GM18502 (cell line): ENCODE results near the gene PGAM5.
"Not testable (repeated sequence)": the region's sequence is repeated elsewhere in the genome, so short reads cannot be mapped to it uniquely, and the experiment has no call there.

Experiments
- ATAC-seq: cut with Tn5 transposase; IDR thresholded peaks from one replicate; pipeline ENCODE4 v1.9.1; 2021; ENCODE audit warnings: mild to moderate bottlenecking; ENCODE audit not compliant: unreplicated experiment, poor library complexity

Gene PGAM5

DNA sequence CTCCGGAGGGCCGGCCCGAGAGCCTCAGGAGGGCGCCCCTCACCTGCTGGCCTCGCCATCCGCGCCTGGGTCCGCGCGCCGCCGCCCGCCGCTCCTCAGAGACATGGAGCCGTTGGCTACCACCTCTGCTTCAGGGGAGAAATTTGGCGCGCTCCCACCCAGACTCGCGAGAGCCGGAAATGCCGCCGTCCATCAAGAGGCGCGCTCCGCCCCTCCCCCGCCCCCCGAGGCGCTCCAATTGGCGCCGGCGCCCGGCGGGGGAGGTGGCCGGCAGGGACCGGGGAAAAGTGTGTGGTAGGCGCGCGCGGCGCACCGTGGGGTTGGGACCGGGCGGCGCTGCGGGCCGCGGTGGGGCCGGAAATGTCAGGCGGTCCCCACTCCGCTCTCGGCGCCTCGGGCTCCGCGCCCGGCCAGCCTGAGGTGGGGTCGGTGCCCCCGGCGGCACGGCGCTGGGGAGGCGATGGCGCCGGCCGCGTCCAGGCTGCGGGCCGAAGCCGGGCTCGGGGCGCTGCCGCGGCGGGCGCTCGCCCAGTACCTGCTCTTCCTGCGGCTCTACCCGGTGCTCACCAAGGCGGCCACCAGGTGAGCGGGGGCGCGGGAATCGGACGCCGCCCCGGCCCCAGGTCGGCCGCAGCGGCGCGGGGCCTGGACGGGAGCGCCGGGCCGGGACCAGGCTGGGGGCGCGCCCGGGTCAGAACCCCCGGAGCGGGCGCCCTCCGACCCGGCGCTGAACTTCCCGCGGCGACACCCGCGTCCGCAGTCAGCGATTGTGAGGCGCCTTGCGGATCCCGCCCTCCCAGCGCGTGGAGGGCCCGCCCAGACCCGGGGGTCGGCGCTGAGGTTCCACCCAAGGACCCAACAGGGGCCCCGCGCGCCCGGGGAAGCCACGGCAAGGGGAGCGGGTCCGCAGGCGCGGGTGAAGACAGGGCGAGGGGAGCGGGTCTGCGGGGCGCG is 23.2 kb upstream of the PGAM5 start, which contains the start of the genes POLE and PXMP2:
Gene POLE, minus strand, starts transcription at position 132 of the 954 bp plus-strand sequence. Its CDS starts 27 bp downstream, at position 105.
Gene PXMP2, plus strand, starts transcription at position 377 of the 954 bp plus-strand sequence. Its CDS starts 84 bp downstream, at position 461.
- peak; percentile 95 for ATAC-seq

DNA sequence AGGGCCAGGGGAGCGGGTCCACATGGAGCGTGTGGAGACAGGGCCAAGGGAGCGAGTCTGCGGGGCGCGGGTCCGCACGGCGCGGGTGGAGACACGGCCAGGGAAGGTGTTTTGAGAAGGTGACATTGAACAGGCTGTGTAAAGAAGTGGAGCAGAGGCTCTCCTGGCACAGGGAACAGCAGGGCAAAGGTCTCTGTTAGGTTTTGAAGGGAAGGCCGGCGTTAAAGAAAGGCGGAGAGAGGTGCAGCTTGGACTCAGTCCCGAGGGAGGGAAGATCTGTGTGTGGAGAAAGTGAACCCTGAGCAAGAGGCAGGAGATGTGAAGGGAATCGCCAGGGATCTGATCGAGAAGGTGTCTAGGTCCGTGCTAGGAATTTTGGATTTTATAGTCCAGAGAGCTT is 21.4 kb upstream of the PGAM5 start:
- no peak for ATAC-seq

DNA sequence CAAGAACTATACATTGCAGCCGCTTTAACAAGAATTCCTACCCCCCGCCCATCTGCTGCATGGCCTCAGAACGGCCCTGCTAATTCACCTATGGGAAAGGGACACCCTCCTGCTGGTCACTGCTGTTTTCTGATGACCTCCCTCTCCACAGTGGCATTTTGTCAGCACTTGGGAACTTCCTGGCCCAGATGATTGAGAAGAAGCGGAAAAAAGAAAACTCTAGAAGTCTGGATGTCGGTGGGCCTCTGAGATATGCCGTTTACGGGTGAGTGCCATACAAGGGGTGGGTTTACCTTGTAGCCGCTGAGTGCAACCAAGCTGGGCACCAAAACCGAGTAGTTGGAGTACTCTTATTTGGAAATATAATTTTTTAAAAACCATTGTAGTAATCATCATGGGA is 20.5 kb upstream of the PGAM5 start:
- ATAC-seq: no peak

DNA sequence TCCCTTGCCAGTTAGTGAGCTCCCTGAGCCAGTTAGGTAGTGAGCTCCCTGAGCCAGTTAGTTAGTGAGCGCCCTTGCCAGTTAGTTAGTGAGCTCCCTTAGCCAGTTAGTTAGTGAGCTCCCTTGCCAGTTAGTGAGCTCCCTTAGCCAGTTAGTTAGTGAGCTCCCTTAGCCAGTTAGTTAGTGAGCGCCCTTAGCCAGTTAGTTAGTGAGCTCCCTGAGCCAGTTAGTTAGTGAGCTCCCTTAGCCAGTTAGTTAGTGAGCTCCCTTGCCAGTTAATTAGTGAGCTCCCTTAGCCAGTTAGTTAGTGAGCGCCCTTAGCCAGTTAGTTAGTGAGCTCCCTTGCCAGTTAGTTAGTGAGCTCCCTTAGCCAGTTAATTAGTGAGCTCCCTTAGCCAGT is 18.6 kb upstream of the PGAM5 start:
- ATAC-seq: not testable (repeated sequence)

DNA sequence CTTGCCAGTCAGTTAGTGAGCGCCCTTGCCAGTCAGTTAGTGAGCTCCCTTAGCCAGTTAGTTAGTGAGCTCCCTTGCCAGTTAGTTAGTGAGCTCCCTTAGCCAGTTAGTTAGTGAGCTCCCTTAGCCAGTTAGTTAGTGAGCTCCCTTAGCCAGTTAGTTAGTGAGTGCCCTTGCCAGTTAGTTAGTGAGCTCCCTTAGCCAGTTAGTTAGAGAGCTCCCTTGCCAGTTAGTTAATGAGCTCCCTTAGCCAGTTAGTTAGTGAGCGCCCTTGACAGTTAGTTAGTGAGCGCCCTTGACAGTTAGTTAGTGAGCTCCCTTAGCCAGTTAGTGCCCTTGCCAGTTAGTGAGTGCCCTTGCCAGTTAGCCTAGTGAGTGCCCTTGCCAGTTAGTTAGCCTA is 15.8 kb upstream of the PGAM5 start:
- ATAC-seq: not testable (repeated sequence)

DNA sequence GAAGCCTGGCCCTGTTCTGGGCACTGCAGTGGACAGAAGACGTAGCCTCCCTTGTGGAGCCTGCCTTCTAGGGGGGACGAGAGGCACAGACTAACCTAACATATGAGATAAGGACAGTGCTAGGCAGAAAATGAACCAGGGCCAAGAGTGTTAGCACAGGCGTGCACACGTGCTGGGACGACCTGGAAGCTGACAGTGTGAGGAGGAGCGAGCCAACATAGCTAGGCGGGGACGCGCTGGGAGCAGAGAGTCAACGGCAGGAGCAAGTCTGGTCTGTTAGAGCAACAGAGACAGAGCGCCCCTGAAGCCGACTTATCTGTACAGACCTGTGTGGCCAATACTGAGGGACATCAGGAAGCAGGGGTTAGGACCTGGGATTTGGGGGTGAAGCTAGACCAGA is 15.2 kb upstream of the PGAM5 start:
- no peak for ATAC-seq

DNA sequence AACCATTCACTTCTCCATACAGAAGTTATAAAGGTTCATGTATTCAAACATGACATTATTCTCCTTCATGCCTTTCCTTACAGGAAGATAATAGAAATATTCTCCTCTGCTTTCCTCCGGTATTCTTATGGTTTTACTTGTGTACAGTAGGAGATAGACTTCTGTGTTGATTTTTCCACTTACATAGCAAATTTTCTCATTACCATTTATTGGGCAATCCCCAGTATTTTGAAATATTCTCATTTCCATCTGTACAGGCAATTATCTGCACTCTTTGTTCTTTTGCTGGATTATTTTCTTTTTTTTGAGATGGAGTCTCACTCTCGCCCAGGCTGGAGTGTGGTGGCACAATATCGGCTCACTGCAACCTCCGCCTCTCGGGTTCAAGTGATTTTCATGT is 12.3 kb upstream of the PGAM5 start:
- ATAC-seq: no peak

DNA sequence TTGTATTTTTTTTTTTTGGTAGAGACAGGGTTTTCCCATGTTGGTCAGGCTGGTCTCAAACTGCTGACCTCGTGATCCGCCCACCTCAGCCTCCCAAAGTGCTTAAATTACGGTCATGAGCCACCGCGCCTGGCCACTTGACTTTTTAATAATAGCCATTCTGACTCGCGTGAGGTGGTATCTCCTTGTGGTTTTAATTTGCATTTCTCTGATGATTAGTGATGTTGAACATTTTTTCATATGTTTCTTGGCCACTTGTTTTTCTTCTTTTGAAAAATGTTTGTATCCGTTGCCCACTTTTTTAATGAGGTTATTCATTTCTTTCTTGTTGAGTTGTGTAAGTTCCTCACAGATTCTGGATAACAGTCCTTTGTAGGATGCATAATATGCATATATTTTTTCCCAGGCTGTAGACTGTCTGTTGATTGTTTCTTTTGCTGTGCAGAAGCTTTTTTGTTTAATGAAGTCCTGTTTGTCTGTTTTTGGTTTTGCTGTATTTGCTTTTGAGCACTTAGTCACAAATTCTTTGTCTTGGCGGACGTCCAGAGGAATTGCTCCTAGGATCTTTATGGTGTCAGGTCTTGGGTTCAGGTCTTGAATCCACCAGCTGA is 10.3 kb upstream of the PGAM5 start:
- ATAC-seq: peak; percentile 55

DNA sequence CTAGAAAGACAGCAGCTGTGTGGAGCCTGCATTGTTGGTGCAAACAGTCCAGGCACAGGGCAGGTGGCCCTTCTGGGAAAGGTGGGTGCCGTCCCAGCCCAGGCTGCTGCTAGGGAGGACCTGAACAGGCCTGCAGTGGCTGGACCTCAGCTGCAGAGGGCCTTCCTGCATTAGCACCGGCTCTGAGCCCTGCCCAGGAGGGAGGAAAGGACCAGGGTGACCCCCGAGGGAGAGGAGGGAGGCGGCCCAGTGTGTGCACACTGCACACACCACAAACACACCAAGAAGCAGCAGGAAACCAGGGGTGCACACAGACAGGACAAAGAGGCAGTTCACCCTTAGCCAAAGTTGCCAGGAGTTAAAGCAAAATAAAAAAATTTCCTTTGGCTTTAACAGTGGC is 8.0 kb upstream of the PGAM5 start:
- ATAC-seq: no peak

DNA sequence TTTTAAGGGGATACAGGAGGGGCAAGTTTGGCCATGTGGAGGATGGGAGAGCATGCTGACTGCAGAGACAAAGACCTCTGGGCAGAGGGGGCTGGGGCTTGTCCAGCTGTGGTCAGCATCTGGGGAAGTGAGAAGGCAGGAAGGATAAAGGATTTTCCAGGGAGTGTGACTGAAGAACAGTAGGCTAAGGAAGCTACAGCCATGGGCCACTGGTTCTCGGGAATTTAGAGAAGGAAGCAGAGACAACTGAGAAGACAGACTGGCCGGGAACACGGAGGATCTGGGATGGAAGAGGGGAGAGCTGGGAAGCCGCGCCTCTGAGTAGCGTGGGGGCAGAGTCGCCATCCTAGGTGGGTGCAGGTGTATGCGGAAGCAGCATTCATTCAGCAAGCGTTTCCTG is 7.0 kb upstream of the PGAM5 start:
- ATAC-seq: no peak

DNA sequence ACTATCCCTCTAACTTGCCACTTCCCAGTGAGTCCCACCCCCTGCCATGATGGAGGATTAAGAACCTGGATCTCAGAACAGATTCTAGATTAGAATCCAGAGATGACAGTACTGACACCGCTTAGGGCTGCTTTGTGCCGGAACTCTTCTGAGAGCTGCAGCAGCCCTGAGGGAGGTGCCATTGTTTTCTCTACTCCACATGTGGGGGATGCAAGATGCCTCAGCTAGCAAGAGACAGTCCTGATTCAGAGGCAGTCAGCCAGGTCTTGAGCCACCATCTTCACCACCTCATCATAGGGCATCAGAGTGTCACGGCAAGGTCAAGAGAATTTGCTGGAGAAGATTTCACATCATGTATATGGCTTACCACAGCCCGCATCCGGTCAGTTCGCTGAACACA is 3.4 kb upstream of the PGAM5 start:
- ATAC-seq: no peak

DNA sequence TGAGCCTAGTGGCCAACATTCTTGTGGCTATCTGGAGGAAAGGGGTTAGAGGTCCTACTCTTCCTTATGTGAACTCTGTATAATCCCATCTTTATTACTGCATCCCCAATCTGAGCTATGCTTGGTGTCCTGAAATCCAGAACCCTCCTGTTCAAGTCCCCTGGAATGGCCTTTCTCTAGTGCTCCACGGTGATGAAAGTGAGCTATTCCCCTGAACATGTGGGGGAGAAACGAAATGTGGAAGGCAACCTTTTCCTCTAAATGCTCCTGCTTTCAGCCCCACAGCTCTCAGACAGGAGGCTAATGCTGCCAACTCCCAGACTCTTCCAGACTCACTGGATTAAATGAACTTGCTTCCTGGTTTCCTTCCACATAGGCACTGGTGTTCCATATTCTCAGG is 2.5 kb upstream of the PGAM5 start:
- ATAC-seq: no peak

DNA sequence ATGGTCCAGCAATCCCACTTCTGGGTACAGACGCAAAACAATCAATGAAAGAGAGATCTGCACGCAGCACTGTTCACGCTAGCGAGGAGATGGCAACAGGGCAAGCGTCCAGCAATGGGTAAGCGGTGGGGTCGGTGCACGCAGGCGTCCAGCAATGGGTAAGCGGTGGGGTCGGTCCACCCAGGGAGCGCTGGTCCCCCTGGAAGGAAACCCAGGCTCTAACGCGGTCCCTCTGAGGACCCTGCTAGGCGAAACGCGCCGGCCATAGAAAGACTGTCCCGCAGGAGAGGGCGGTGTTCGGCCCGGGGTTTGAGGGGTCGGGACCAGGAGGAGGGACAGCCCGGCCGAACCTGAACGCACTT is 618 bp upstream of the PGAM5 start:
- peak; percentile 37 for ATAC-seq

DNA sequence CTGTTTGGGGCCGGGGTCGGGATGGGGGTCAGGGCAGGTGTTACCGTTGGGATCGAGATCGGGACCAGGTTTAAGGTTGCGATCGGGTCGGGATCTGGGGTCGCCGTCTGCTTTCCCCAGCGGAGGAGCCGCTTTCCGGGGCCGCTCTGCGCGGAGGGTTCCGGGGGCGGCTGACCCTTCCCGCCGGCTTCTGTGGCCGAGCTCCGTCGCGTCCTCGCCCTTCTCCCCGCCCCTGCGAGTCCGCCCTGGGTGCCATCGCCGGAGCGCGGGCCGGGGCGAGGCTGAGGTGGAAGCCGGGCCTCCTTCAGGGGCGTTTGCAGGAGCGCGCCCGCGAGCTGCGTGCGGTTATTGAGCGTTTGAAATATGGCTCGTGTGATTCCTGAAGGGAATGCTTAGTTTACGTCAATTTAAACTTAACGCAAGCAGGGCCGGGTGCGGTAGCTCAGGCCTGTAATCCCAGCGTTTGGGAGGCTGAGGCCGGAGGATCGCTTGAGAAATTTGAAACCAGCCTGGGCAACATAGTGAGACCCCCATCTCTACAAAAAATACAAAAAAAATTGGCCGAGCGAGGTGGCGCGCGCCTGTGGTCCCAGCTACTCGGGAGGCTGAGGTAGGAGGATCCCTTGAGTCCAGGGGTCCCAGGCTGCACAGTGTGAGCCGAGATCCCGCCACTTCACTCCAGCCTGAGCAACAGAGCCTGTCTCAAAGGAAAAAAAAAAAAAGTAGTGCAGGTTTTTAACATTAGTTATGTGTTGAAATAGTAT is 620 bp downstream of the PGAM5 start:
- peak; percentile 21 for ATAC-seq

DNA sequence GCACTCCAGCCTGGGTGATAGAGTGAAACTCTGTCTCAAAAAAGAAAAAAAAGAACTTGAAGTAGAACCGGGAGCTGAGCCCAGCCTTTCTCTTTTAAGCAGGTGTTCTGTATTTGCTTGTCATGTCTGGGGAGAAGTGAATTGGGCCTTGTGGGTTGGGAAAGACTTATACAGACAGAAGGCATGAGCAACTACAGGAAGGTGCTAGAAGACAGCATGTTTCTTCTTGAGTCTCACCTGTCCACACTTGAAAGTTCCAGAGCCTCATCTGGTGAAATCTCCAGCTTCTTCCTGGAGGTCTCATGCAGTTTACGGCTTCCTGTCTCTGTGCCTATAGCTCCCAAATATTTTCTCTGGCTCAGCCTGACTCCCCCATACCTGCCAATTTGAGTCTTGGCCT is 2.5 kb downstream of the PGAM5 start:
- no peak for ATAC-seq

DNA sequence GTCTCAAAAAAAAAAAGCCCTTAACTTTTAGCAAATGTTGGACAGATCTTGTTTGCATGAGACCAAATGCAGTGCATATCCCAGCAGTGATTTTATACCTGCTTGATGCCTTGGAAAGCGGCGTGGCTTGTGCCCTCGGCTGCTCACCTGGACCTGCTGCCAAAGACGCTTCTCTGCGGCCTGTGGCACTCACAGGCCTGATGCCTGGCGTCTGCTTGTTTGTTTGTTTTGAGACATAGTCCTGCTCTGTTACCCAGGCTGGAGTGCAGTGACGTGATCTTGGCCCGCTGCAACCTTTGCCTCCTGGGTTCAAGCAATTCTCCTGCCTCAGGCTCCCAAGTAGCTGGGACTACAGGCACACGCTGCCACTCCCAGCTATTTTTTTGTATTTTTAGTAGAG is 5.2 kb downstream of the PGAM5 start:
- ATAC-seq: no peak

DNA sequence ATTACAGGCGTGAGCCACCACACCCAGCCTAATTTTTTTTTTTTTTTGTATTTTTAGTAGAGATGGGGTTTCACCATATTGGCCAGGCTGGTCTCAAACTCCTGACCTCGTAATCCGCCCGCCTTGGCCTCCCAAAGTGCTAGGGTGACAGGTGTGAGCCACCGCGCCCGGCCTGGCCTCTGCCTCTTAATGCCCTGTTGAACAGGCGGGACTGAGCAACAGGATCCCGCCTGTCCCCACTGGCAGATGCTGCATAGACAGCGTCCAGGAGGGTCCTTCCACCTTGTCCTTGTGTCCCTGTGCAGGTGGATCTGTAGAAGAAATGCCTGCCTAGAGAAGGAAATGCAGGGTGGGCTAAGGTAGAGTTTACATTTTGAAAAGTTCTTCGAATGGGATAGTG is 5.7 kb downstream of the PGAM5 start:
- ATAC-seq: no peak

DNA sequence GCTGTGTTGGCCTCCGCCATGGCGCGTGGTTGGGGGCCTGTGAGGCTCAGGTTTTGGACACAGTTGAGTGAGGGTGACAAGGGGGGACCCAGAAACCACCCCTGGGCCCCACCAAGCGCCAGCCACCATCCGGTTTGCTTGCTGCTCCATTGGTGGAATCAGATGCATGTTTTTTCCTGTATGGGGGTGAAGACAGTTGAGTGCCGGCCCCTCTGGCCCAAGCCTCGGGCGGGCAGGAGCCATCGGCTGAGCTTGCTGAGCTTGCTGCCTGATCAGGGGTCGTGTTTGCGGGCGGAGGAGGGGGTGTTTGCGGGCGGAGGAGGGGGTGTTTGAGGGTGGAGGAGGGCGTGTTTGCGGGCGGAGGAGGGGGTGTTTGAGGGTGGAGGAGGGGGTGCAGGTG is 6.4 kb downstream of the PGAM5 start:
- ATAC-seq: no peak

DNA sequence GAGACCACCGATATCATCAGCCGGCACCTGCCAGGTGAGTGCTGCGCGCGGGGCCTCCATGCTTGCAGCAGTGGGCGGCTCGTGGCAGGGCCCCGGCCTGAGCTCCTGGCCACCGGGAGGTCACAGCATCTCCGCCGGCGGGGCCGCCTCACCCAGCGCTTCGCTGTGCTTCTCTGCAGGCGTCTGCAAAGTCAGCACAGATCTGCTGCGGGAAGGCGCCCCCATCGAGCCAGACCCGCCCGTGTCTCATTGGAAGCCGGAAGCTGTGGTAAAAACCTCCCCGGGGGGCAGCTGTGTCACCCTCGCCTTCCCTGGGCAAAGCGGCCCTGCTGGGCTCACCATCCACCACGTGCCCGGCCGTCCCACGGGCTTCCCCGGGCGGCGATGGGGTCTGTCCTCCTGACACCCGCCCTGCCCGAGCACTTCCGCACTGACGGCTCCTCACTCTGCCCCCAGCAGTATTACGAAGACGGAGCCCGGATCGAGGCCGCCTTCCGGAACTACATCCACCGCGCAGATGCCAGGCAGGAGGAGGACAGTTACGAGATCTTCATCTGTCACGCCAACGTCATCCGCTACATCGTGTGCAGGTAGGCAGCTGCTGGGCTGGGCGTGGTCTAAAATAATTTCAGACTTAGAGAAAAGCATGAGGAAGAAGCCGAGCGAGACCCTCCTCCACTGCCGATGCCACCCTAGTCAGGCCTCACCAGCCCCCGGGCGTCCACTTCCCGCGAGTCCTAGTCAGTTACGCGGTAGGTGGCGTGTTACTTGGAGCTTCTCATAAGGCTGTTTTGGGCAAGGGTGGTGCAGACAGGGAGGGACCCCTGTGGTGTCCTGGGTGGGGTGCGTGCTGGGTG is 7.1 kb downstream of the PGAM5 start:
- ATAC-seq: no peak

DNA sequence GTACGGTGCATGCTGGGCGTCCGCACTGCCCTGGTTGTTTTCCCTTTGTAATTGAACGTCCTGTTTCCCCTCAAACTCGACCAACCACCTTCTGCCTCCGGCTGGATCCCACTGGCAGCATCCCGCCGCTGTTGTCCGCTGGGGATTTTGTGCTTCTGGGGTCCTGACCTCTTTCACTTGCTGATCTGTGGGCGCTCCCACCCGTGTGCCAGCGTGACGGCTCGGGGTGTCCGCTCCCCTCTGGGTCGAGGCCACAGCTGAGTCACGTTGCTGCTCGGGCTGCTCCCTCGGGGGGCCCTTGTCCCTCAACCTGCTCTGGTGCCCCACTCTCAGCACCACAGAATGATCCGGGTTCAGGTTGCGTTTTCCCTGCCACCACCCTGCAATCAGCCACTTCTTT is 8.0 kb downstream of the PGAM5 start:
- ATAC-seq: no peak
